ENCODE measurements around the gene CAPN12. TPM values are rescaled to one million over a fixed set of nuclear protein-coding genes. Genes with fewer than 3 reads are reported as not detected.

CAPN12 gene
- total and polyA plus RNA-seq, 10 of the 15 experiments (the other 5 are each of a cell fraction or from before 2014, with no cell fraction given), result 0.64 to 4.6 (median 2.0) TPM

DNA sequence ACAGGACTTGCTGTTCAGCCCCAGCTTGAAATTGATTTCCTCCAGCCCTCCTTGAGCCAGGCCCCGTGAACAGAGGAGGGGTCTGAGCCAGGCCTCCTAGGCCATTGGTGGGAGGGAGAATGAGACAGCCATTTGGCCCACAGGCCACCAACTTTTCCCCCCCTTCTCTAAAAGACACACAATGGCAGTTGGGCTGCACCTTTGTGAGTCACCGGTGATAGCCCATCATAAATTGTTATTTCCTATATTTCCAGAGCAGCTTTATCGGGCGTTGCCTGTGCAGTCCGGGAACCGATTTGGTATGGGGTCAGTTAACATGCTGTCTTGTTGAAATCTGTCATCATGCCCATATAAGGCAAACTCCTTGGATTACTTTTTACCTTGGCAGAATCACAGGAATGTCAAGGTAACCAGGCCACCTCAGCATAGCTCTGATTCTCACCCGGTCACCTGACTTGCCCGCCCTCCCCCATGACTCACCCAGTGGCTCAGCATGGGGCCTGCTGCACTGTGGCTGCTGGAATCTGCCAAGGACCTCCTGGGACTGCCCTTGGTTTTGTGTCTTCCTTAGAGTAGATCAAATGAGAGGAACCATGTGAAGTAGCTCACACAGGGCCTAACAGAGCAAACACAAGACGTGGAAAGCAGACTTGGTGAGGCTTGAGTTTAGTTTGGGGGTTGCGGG lies 60.7 kb downstream of the CAPN12 start (continued):
- no peak for TF ChIP-seq TCF3 (IDR thresholded peaks at IDR 0.05; ENCODE audit: borderline replicate concordance, insufficient read depth, low read depth, low read length)
- TF ChIP-seq KLF5 (IDR thresholded peaks at IDR 0.05; ENCODE audit: partially characterized antibody), result no peak
- TF ChIP-seq CBX5 (IDR thresholded peaks at IDR 0.05; ENCODE audit: low read depth), result no peak
- TF ChIP-seq NR2C2 (IDR thresholded peaks at IDR 0.05; ENCODE audit: borderline replicate concordance, control insufficient read depth, insufficient read length, low read depth), result no peak
- TF ChIP-seq, protein P1, sequence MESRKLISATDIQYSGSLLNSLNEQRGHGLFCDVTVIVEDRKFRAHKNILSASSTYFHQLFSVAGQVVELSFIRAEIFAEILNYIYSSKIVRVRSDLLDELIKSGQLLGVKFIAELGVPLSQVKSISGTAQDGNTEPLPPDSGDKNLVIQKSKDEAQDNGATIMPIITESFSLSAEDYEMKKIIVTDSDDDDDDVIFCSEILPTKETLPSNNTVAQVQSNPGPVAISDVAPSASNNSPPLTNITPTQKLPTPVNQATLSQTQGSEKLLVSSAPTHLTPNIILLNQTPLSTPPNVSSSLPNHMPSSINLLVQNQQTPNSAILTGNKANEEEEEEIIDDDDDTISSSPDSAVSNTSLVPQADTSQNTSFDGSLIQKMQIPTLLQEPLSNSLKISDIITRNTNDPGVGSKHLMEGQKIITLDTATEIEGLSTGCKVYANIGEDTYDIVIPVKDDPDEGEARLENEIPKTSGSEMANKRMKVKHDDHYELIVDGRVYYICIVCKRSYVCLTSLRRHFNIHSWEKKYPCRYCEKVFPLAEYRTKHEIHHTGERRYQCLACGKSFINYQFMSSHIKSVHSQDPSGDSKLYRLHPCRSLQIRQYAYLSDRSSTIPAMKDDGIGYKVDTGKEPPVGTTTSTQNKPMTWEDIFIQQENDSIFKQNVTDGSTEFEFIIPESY (IDR thresholded peaks at IDR 0.05), result no peak
- no peak for TF ChIP-seq CBX3 (IDR thresholded peaks at IDR 0.05; ENCODE audit: borderline replicate concordance, low read depth)
- TF ChIP-seq SMARCA5 (IDR thresholded peaks at IDR 0.05), result no peak
- TF ChIP-seq, protein P2, sequence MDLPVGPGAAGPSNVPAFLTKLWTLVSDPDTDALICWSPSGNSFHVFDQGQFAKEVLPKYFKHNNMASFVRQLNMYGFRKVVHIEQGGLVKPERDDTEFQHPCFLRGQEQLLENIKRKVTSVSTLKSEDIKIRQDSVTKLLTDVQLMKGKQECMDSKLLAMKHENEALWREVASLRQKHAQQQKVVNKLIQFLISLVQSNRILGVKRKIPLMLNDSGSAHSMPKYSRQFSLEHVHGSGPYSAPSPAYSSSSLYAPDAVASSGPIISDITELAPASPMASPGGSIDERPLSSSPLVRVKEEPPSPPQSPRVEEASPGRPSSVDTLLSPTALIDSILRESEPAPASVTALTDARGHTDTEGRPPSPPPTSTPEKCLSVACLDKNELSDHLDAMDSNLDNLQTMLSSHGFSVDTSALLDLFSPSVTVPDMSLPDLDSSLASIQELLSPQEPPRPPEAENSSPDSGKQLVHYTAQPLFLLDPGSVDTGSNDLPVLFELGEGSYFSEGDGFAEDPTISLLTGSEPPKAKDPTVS (IDR thresholded peaks at IDR 0.05; ENCODE audit: low read depth, low read length), result no peak
- TF ChIP-seq GABPA (IDR thresholded peaks at IDR 0.05; ENCODE audit: low read depth), result no peak
- TF ChIP-seq, protein P3, sequence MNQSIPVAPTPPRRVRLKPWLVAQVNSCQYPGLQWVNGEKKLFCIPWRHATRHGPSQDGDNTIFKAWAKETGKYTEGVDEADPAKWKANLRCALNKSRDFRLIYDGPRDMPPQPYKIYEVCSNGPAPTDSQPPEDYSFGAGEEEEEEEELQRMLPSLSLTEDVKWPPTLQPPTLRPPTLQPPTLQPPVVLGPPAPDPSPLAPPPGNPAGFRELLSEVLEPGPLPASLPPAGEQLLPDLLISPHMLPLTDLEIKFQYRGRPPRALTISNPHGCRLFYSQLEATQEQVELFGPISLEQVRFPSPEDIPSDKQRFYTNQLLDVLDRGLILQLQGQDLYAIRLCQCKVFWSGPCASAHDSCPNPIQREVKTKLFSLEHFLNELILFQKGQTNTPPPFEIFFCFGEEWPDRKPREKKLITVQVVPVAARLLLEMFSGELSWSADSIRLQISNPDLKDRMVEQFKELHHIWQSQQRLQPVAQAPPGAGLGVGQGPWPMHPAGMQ (IDR thresholded peaks at IDR 0.05; ENCODE audit: borderline replicate concordance), result no peak
- TF ChIP-seq KAT2A (conservative IDR thresholded peaks at IDR 0.05; ENCODE audit: control insufficient read depth, low read depth, low read length), result no peak
- no peak for TF ChIP-seq ETV6 (conservative IDR thresholded peaks at IDR 0.05 in 1 of 2, IDR thresholded peaks at IDR 0.05 in 1 of 2; ENCODE audit: borderline replicate concordance in 1 of 2, low read depth in 1 of 2)
- no peak for TF ChIP-seq CHD4 (IDR thresholded peaks at IDR 0.05)
- no peak for TF ChIP-seq RCOR1 (conservative IDR thresholded peaks at IDR 0.05; ENCODE audit: low read depth, low read length)
- no peak for TF ChIP-seq BACH1 (IDR thresholded peaks at IDR 0.05; ENCODE audit: borderline replicate concordance)
- TF ChIP-seq, protein P4, sequence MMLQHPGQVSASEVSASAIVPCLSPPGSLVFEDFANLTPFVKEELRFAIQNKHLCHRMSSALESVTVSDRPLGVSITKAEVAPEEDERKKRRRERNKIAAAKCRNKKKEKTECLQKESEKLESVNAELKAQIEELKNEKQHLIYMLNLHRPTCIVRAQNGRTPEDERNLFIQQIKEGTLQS (IDR thresholded peaks at IDR 0.05; ENCODE audit: borderline replicate concordance, extremely low read depth, low read depth, low read length), result no peak
- TF ChIP-seq ZNF24 (IDR thresholded peaks at IDR 0.05), result no peak
- TF ChIP-seq RAD51 (IDR thresholded peaks at IDR 0.05), result peak; percentile 67; the same call in 1 of the 2 replicates
- TF ChIP-seq MEF2B (IDR thresholded peaks at IDR 0.05; ENCODE audit: partially characterized antibody, poor library complexity, severe bottlenecking), result no peak
- no peak for TF ChIP-seq RB1 (IDR thresholded peaks at IDR 0.05; ENCODE audit: borderline replicate concordance)
- peak in 1 of 2 experiments; percentile 39; a peak in 1 of 4 replicates for TF ChIP-seq BHLHE40 (IDR thresholded peaks at IDR 0.05; ENCODE audit: borderline replicate concordance in 1 of 2, low read depth in 2 of 2, low read length in 1 of 2)

Measured in GM12878 (cell line).